GM19035 (cell line): ENCODE measurements around the gene LPAR3.

Experiments used
- ATAC-seq: cut with Tn5 transposase; IDR thresholded peaks from one replicate; pipeline ENCODE4 v1.9.1; 2021; ENCODE audit not compliant: unreplicated experiment

The LPAR3 gene

GRCh38 chr1:84833194-84833593, 59.8 kb downstream of the LPAR3 start:
- ATAC-seq: no peak

- no peak for ATAC-seq
These were observed 62.9 kb downstream of the LPAR3 start for GRCh38 chr1:84830136-84830535.

GRCh38 chr1:84827976-84828375, 65.0 kb downstream of the LPAR3 start:
- no peak for ATAC-seq

- no peak for ATAC-seq
These were observed 65.5 kb downstream of the LPAR3 start for GRCh38 chr1:84827555-84827954.

DNA sequence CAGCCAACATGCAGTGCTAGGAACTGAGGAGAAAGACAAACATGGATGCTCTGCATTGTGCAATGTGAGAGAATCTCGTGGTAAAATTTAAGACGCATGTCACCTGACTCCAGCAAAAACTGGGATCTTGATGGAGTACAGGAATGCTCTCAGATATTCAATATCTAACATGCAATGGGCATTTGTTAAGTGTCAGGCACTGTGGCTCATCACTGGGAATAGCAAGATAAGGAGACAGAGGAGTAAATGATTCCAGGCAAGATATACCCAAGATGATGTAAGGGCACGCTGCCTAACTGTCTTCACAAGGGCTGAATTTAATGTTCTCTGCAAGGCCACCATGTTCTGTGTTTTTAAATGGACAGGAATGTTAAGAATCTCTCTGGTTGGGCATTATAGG, 67.8 kb downstream of the LPAR3 start:
- no peak for ATAC-seq

DNA sequence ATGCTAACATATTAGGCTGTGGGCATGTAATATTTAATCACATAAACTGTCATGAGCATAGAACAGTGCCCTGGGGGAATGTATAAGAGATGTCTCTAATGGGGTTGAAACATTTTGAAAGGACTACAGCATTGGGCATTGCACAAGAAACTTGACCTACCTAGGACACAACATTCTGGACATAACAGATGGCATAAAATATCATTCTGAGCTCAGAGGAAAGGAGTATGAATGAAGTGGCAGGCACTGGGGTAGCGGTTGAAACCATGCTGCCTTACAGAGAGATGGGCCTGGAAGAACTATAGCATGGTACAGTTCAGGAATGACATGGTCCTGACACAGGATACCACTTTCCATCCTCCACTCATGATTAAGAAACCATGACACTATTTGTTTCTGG, 69.0 kb downstream of the LPAR3 start:
- ATAC-seq: no peak

DNA sequence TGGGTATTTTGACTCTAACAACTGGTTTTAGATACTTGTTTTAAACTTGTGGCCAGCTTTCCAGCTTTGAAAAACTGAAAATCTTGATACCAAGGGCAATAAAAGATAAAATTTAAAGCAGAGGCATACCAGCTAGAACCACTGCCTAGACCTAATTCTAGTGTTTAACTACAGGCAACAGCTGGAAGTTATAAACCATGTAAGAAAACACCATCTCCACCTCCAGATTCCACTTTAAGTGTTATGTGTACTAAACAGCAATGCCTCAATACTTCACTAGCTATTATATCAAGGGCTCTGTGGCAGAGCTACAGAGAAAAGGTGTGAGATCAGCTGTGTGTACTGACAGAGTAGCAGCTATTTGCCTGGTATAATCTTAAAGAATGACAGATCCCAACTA, 69.5 kb downstream of the LPAR3 start:
- ATAC-seq: no peak

GRCh38 chr1:84810343-84810742, 82.7 kb downstream of the LPAR3 start:
- no peak for ATAC-seq

DNA sequence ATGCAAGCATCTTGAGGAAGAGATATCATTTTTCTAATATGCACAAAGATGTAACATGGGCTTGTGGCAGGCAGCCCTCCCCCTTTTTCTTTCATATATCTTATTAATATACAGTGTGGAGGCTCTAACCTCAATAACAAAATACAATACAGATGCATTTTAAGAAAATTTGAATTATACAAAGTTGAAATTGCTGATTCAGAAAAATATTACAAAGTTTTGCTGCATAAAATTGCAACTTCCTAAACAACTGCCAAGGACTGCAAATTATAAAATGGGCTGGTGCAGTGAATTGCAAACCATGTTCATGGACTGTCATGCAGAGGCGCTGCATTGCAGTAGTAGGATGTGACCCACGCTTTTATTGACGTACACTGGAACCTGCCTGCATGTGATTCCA, 84.0 kb downstream of the LPAR3 start:
- no peak for ATAC-seq

- no peak for ATAC-seq
These were observed 89.4 kb downstream of the LPAR3 start for GRCh38 chr1:84803604-84804003.

- ATAC-seq: no peak
These were observed 90.3 kb downstream of the LPAR3 start for GRCh38 chr1:84802567-84803232.

DNA sequence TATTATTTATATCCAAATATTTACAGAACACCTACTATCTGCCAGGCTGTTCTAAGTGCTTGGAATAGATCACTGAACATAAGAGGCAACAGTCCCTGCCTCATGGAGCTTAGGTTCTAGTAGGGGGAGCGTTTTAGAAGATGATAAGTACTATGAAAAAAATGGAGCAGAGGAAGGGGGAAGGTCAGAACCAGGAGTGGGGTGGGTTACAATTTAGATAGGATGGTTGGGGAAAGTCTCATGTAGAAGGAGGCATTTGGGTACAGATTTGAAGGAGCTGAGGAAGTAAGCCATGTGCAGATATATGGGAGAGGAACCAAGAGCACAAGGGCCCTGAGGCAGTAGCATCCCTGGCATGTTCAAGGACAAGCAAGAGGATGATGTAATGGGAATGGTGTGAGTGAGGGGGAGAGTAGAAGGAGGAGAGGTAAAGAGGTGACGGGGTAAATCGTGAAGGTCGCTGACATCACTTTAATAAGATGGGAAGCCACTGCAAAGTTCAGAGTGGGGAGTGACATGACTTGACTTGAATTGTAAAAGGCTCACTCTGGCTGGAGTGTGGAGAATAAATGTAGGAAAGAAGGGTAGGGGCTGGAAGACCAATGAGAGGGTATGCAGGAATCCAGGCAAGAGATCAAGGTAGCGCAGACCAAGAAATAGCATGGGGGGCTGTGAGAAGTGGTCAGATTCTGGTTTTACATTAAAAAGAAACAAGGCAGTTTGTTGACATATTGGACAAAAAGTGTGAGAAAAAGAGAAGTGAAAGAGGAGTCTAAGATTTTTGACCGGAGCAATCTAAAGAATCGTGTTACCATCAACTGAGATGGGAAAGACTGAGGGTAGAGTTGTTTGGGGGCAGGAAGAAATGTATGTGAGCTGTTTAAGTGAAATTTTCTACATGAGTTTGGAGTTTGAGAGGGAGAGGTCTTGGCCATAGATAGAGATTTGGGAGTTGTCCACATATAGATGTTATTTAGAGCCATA, 92.6 kb downstream of the LPAR3 start:
- ATAC-seq: no peak

GRCh38 chr1:84797603-84798002, 95.4 kb downstream of the LPAR3 start:
- no peak for ATAC-seq

DNA sequence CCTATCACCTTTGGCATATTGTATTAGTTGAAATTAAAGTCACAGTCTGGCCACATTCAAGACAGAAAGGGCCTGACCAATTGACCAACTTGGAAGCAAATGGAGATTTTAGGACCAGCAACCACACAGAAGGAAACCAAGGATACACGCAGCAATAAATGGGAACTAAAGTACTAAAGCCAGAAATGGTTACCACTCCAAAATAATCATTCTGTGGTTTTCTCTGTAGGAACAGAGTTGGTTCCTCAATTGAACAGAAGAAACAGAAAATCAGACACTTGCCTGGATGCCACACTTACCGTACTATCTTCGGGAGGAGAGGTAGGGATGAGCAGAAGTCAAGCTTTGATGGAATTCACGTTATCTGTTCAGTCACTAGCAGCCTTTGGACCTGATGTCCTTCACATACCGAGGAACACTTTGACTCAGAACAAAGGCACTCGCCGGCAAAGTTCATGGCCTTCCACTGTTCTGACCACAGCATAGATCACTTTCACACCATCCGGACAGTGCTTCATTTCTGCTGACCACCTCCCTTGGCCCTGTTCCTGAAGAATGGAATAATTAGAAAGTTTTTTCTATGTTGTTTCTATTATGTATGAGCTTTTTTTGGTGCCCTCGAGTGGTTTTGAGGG, 96.9 kb downstream of the LPAR3 start:
- ATAC-seq: no peak

GRCh38 chr1:84795213-84795612, 97.8 kb downstream of the LPAR3 start:
- ATAC-seq: no peak

GRCh38 chr1:84792421-84792820, 100.6 kb downstream of the LPAR3 start:
- no peak for ATAC-seq

DNA sequence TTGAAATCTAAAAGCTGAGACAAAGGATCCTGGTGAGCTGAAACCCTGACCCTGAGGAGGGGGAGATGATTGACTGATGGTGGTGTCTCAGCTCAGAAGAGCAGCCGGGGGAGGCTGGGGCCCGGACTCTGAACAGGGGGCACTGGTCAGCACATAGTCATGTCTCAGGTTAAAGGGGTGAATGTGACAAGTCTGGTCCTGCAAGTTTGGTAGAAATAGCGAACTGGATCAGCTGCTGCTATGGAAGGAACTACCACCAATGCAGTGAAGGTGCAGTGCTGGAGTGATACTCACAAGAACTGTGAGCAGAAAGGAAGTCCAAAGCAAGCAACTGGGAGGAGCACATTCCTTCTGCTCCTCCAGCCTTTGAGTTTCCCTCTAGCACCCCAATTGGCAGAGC, 104.0 kb downstream of the LPAR3 start:
- ATAC-seq: no peak

GRCh38 chr1:84785271-84786036, 107.6 kb downstream of the LPAR3 start:
- ATAC-seq: no peak

DNA sequence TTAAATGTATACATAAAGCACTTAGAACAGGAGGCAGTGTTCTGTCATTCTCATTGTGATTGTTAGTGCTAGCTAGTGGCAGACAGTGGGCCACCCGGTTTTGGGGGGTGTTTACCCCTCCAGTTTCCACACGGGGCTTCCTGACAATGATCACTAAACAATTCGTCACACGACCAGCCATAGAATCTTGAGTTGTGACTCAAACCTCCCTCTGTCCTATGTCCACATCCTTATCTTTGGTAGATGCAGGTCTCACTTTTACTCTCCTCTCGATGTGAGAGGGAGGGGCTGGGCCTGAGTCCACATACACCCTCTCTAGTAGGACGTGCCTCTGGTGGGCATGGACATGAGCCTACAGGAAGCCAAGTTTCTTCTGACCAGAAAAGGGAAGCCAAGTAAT, 110.1 kb downstream of the LPAR3 start:
- ATAC-seq: no peak

- ATAC-seq: peak; percentile 86
These were observed 110.8 kb downstream of the LPAR3 start for GRCh38 chr1:84781946-84782771.
